ENCODE results near the gene ZNF470. TPM values are rescaled to one million over a fixed set of nuclear protein-coding genes. Genes with fewer than 3 reads are reported as not detected.

The ZNF470 gene
- 3.4 and 10.5 TPM in 2 replicates for total RNA-seq

GRCh38 chr19:56567274-56568120, at the start of gene ZNF470:
ZNF470 (plus strand) TSS chr19:56567468; CDS start chr19:56570312, 2,844 bp downstream.

GRCh38 chr19:56538761-56539263, 28.5 kb upstream of the ZNF470 start, which contains the start of gene ZFP28:
ZFP28 (plus strand) TSS chr19:56538948; CDS start chr19:56539019, 71 bp downstream.

GRCh38 chr19:56594783-56595547, 27.7 kb downstream of the ZNF470 start, which contains the start of gene ZNF71:
ZNF71 (plus strand) TSS chr19:56595302; CDS start chr19:56601559, 6,257 bp downstream.

Other genes starting within 250 kb of the ZNF470 start
- gene ZNF582, start 173.9 kb upstream of the ZNF470 start, total RNA-seq: 2.4 and 3.8 TPM in 2 replicates
- gene ZNF583, start 163.1 kb upstream of the ZNF470 start, total RNA-seq: 6.8 and 8.0 TPM in 2 replicates
- gene ZNF667, start 90.1 kb upstream of the ZNF470 start, total RNA-seq: 2.7 and 11.0 TPM in 2 replicates
- 1.7 and 9.4 TPM in 2 replicates for gene ZNF471, start 59.6 kb upstream of the ZNF470 start, total RNA-seq
- gene ZFP28, start 28.5 kb upstream of the ZNF470 start, total RNA-seq: 8.2 and 11.9 TPM in 2 replicates
- gene ZNF71, start 27.8 kb downstream of the ZNF470 start, total RNA-seq: 4.4 and 13.0 TPM in 2 replicates
- gene SMIM17, start 75.7 kb downstream of the ZNF470 start, total RNA-seq: 0.21 and 0.34 TPM in 2 replicates
- under 0.01 and 0.36 TPM in 2 replicates for gene ZNF835, start 104.3 kb downstream of the ZNF470 start, total RNA-seq